A549 (cell line): ENCODE measurements around the gene HYOU1. TPM values are rescaled to one million over a fixed set of nuclear protein-coding genes. Genes with fewer than 3 reads are reported as not detected.
A peak's percentile ranks its signal among the peaks of the same experiment; 100 is the strongest.

ENCODE experiments used
- ATAC-seq, 2 experiments: fragments of 200-7000 bp in 1 of 2; fragments of >200 bp in 1 of 2; cut with Nextera tagmentation in 1 of 2; cut with Tn5 transposase in 1 of 2; 3 replicates each; pipeline versions ENCODE4 v1.8.0 to v1.9.1; 2018 to 2020; ENCODE audit warnings: mild to moderate bottlenecking in 1 of 2, moderate library complexity in 1 of 2
- CTCF ChIA-PET: fragments of 300-600 bp; sonication (Branson Sonifier 250); formaldehyde crosslinking; extraction: SDS; loops from one replicate; lab custom pipeline; 2021; ENCODE audit warnings: antibody characterized with exemption, inconsistent platforms; lab: Yijun Ruan, JAX
- POLR2A ChIA-PET: fragments of 350-600 bp; formaldehyde crosslinking; extraction: SDS; loops from one replicate; lab custom pipeline; 2021; ENCODE audit warnings: antibody characterized with exemption, inconsistent platforms; lab: Yijun Ruan, JAX
- DNase-seq, 2 experiments: peaks; one replicate each; pipeline versions ENCODE4 v3.0.0 to v3.0.0-alpha.2; 2011 to 2016; ENCODE audit warnings: low read depth in 1 of 2, low spot score in 1 of 2
- FAIRE-seq: peaks from 2 replicates; lab custom pipeline; 2011; peaks lifted over from hg19 to GRCh38; lab: Jason Lieb, UNC
- H3K27ac ChIP-seq, 2 experiments: fragments of >200 bp; sonication (Bioruptor Twin); formaldehyde crosslinking; 3 replicates each; pipeline ENCODE4 v1.5.1; 2016 to 2017
- H3K4me1 ChIP-seq: fragments of >200 bp; sonication (Bioruptor Twin); formaldehyde crosslinking; 3 replicates; pipeline ENCODE4 v1.6.1; 2016
- H3K4me2 ChIP-seq: fragments of >200 bp; sonication (Bioruptor Twin); formaldehyde crosslinking; 3 replicates; pipeline ENCODE4 v1.6.1; 2016
- H3K4me3 ChIP-seq: fragments of >200 bp; sonication (Bioruptor Twin); formaldehyde crosslinking; 3 replicates; pipeline ENCODE4 v1.5.1; 2016
- H3K9me3 ChIP-seq: fragments of >200 bp; sonication (Bioruptor Twin); formaldehyde crosslinking; 3 replicates; pipeline ENCODE4 v1.6.1; 2016
- ATOH8 ChIP-seq: fragments of 250-450 bp; sonication (Bioruptor Pico); IDR thresholded peaks from 2 replicates; pipeline ENCODE4 v1.5.0; 2020; ENCODE audit warnings: low read depth, mild to moderate bottlenecking, moderate library complexity
- BCL3 ChIP-seq: fragments of >200 bp; sonication (Bioruptor Twin); formaldehyde crosslinking; IDR thresholded peaks from 3 replicates; pipeline ENCODE4 v1.6.1; 2016
- BHLHE40 ChIP-seq: IDR thresholded peaks from 2 replicates; pipeline ENCODE4 v1.6.1; 2012; ENCODE audit warnings: low read depth, low read length, inconsistent platforms
- CBX2 ChIP-seq: fragments of 200-600 bp; sonication (generic); IDR thresholded peaks from 2 replicates; pipeline ENCODE4 v1.6.1; 2016; ENCODE audit warnings: low read depth, mild to moderate bottlenecking, borderline replicate concordance
- CEBPB ChIP-seq, 2 experiments: fragments of >200 bp in 1 of 2; sonication (Bioruptor Twin) in 1 of 2; formaldehyde crosslinking in 1 of 2; IDR thresholded peaks; 2 replicates each; pipeline ENCODE4 v1.6.1; 2012 to 2016
- CHD4 ChIP-seq: fragments of 200-600 bp; sonication (generic); IDR thresholded peaks from 2 replicates; pipeline ENCODE4 v1.6.1; 2016; ENCODE audit warnings: antibody characterized with exemption, mild to moderate bottlenecking, borderline replicate concordance
- E2F6 ChIP-seq: IDR thresholded peaks from 2 replicates; pipeline ENCODE4 v1.6.1; 2012; ENCODE audit warnings: low read depth, borderline replicate concordance
- EP300 ChIP-seq, 2 experiments: fragments of >200 bp; sonication (Bioruptor Twin); formaldehyde crosslinking; IDR thresholded peaks; 2 replicates in 1 of 2; 3 replicates in 1 of 2; pipeline ENCODE4 v1.6.1; 2016 to 2017
- FOSB ChIP-seq: fragments of 250-450 bp; sonication (Bioruptor Pico); IDR thresholded peaks from 2 replicates; pipeline ENCODE4 v1.5.0; 2020; ENCODE audit warnings: mild to moderate bottlenecking, moderate library complexity
- FOSL2 ChIP-seq, 2 experiments: fragments of 450-650 bp in 1 of 2; fragments of >200 bp in 1 of 2; sonication (Bioruptor Twin) in 1 of 2; formaldehyde crosslinking; IDR thresholded peaks; 2 replicates each; pipeline versions ENCODE4 v1.5.0 to v1.6.1; 2016 to 2020; ENCODE audit warnings: mild to moderate bottlenecking in 1 of 2, moderate library complexity in 1 of 2
- HDAC2 ChIP-seq: fragments of 200-600 bp; sonication (generic); IDR thresholded peaks from 2 replicates; pipeline ENCODE4 v1.6.1; 2016
- HES2 ChIP-seq: fragments of >200 bp; sonication (Bioruptor Twin); formaldehyde crosslinking; IDR thresholded peaks from 2 replicates; pipeline ENCODE4 v1.6.1; 2016
- HEYL ChIP-seq: fragments of 250-450 bp; sonication (Bioruptor Pico); IDR thresholded peaks from 2 replicates; pipeline ENCODE4 v1.8.0; 2021; ENCODE audit warnings: mild to moderate bottlenecking, moderate library complexity
- HOXA7 ChIP-seq: fragments of 250-450 bp; sonication (Bioruptor Pico); IDR thresholded peaks from 2 replicates; pipeline ENCODE4 v1.5.0; 2020; ENCODE audit warnings: mild to moderate bottlenecking, moderate library complexity
- HOXB13 ChIP-seq: fragments of 250-450 bp; sonication (Bioruptor Pico); IDR thresholded peaks from 2 replicates; pipeline ENCODE4 v1.5.0; 2020; ENCODE audit warnings: low read depth, mild to moderate bottlenecking, moderate library complexity
- JUN ChIP-seq, 2 experiments: fragments of >200 bp; sonication (Bioruptor Twin); formaldehyde crosslinking; IDR thresholded peaks; 2 replicates in 1 of 2; 3 replicates in 1 of 2; pipeline ENCODE4 v1.6.1; 2016 to 2017
- KDM1A ChIP-seq: fragments of 200-600 bp; sonication (generic); IDR thresholded peaks from 2 replicates; pipeline ENCODE4 v1.6.1; 2016; ENCODE audit warnings: low read depth, mild to moderate bottlenecking
- KDM5A ChIP-seq: fragments of 200-600 bp; sonication (generic); IDR thresholded peaks from 2 replicates; pipeline ENCODE4 v1.6.1; 2016; ENCODE audit warnings: antibody characterized with exemption, mild to moderate bottlenecking
- MAX ChIP-seq: IDR thresholded peaks from 2 replicates; pipeline ENCODE4 v1.6.1; 2012
- PHF8 ChIP-seq: fragments of 200-600 bp; sonication (generic); IDR thresholded peaks from 2 replicates; pipeline ENCODE4 v1.6.1; 2016; ENCODE audit warnings: low read depth, mild to moderate bottlenecking, antibody characterized with exemption, moderate library complexity, borderline replicate concordance
- POLR2A ChIP-seq: IDR thresholded peaks from 2 replicates; pipeline ENCODE4 v1.6.1; 2012; ENCODE audit warnings: mild to moderate bottlenecking, low read length
- RFX5 ChIP-seq: fragments of 450-650 bp; IDR thresholded peaks from 2 replicates; pipeline ENCODE4 v1.7.1; 2014; ENCODE audit warnings: antibody characterized with exemption, mild to moderate bottlenecking, moderate library complexity
- SMC3 ChIP-seq: fragments of >200 bp; sonication (Bioruptor Twin); formaldehyde crosslinking; IDR thresholded peaks from 3 replicates; pipeline ENCODE4 v1.6.1; 2018; ENCODE audit warnings: inconsistent platforms
- TFCP2L1 ChIP-seq: fragments of 250-450 bp; sonication (Bioruptor Pico); IDR thresholded peaks from 2 replicates; pipeline ENCODE4 v1.5.0; 2021; ENCODE audit warnings: mild to moderate bottlenecking
- TP53 ChIP-seq: fragments of 250-450 bp; sonication (Bioruptor Pico); IDR thresholded peaks from 2 replicates; pipeline ENCODE4 v1.5.0; 2021; ENCODE audit warnings: mild to moderate bottlenecking, moderate library complexity
- USF2 ChIP-seq: fragments of 450-650 bp; IDR thresholded peaks from 2 replicates; pipeline ENCODE4 v1.6.1; 2014; ENCODE audit warnings: antibody characterized with exemption
- ZC3H11A ChIP-seq: fragments of 450-650 bp; IDR thresholded peaks from 2 replicates; pipeline ENCODE4 v1.6.1; 2014; ENCODE audit warnings: antibody characterized with exemption, mild to moderate bottlenecking
- ZNF302 ChIP-seq: fragments of 250-450 bp; sonication (Bioruptor Pico); IDR thresholded peaks from 2 replicates; pipeline ENCODE4 v1.9.0; 2021; ENCODE audit warnings: inconsistent platforms, mild to moderate bottlenecking, moderate library complexity
- WGBS: methylation state at CpG from one replicate; pipeline ENCODE4 v1.1.6; 2017; ENCODE audit errors: missing lambda C conversion rate; 5-methylcytosine and 5-hydroxymethylcytosine counted together
- polyA minus RNA-seq: library from RNA; depleted of rRNA, polyadenylated mRNA; stranded (reverse); fragments of >200 nt; gene quantifications from 2 replicates; pipeline ENCODE4 v1.2.3, GENCODE V29; 2011; rRNA and poly(A)+ RNA removed
- polyA plus RNA-seq, 4 experiments: library from polyadenylated mRNA; depleted of rRNA in 3 of 4; stranded (reverse); fragments of >200 nt; fragmentation: RNase III in 1 of 4; extraction: RNeasy Plus Mini Kit Qiagen cat#74134 plus additional on column Dnase treatment in 1 of 4; gene quantifications; 2 replicates in 3 of 4; 3 replicates in 1 of 4; pipeline ENCODE4 v1.2.3, GENCODE V29; 2011 to 2017

HYOU1 gene
- 83.1 and 116 TPM in 2 replicates for polyA plus RNA-seq (2011; rRNA removed)
- polyA plus RNA-seq (2012; cell fraction: cytosol; rRNA removed), result 40.0 and 46.4 TPM in 2 replicates
- 97.5 and 104 TPM in 2 replicates for polyA plus RNA-seq (2012; cell fraction: nucleus; rRNA removed)
- 38.0 to 44.8 TPM (median 42.1 TPM) in 3 replicates for polyA plus RNA-seq (2017; fragmentation: RNase III; extraction: RNeasy Plus Mini Kit Qiagen cat#74134 plus additional on column Dnase treatment)
- 100 and 116 TPM in 2 replicates for polyA minus RNA-seq

- CTCF ChIA-PET, result interaction anchor here (0.9 to 2.6 kb wide), 10 partner anchors 9 to 265 kb away, joined by 3 to 8 read pairs (median 4); partner anchors contain the start of genes CENATAC, HMBS and VPS11
- Histone ChIP-seq H3K4me3 (peak within 1 kb of the TSS; percentile 82), H3K4me2 (peak within 1 kb of the TSS; percentile 95), H3K4me1 (peaks cover 11% of the 10 kb centered on the region; the same call in 2 of the 3 replicates), H3K9me3 (no peaks in the 10 kb centered on the region), H3K27ac (peak within 1 kb of the TSS; percentile 90 to 95)
- peak; percentile 87 to 94 for DNase-seq
- no peak for TF ChIP-seq ZNF302 (CRISPR knock-in tag)
- TF ChIP-seq PHF8, result peak; percentile 47
- 0 out of 2 replicates have a peak, but pooled peaks have one; percentile 38 for TF ChIP-seq E2F6
- TF ChIP-seq USF2, result 0 out of 2 replicates have a peak, but pooled peaks have one; percentile 15
- TF ChIP-seq KDM1A, result no peak
- TF ChIP-seq MAX, result peak; percentile 51; the same call in 1 of the 2 replicates
- TF ChIP-seq CEBPB (IDR thresholded peaks at IDR 0.05), result no peak
- TF ChIP-seq BCL3, result peak; percentile 66; the same call in 2 of the 3 replicates
- TF ChIP-seq ZC3H11A, result no peak
- no peak for TF ChIP-seq HES2
- no peak for TF ChIP-seq TP53 (CRISPR knock-in tag)
- TF ChIP-seq SMC3, result no peak
- TF ChIP-seq HOXA7 (CRISPR knock-in tag), result no peak
- no peak for TF ChIP-seq CBX2
- peak; percentile 68; the same call in 1 of the 2 replicates for TF ChIP-seq RFX5
- peak; percentile 71 for TF ChIP-seq POLR2A
- no peak for TF ChIP-seq HEYL (CRISPR knock-in tag)
- no peak for TF ChIP-seq TFCP2L1 (CRISPR knock-in tag)
- TF ChIP-seq BHLHE40, result no peak
- no peak for TF ChIP-seq CHD4
- no peak for TF ChIP-seq FOSB
- no peak for TF ChIP-seq HDAC2
- no peak for TF ChIP-seq ATOH8
- no peak for TF ChIP-seq HOXB13 (CRISPR knock-in tag)
- TF ChIP-seq KDM5A, result no peak
- peak; percentile 36 to 65; a peak in 2 of 5 replicates for TF ChIP-seq JUN (IDR thresholded peaks at IDR 0.05)
- no peak for TF ChIP-seq FOSL2 (IDR thresholded peaks at IDR 0.05)
- no peak for TF ChIP-seq FOSL2 (CRISPR knock-in tag; IDR thresholded peaks at IDR 0.05)
- no peak for TF ChIP-seq EP300 (IDR thresholded peaks at IDR 0.05)
- no peak for FAIRE-seq
- 0% methylated on average over 16 of the region's 79 CpGs for WGBS
- ATAC-seq, result peak; percentile 95 to 97
- POLR2A ChIA-PET, result interaction anchor here (0.6 to 1.9 kb wide), 8 partner anchors 10 to 45 kb away, joined by 3 to 9 read pairs (median 4); partner anchors contain the start of genes DPAGT1 and VPS11
Measured at GRCh38 chr11:119057000-119057769, at the start of gene HYOU1. TSS of gene HYOU1 (minus strand) at chr11:119057205. CDS start at chr11:119056160, 1,045 bp downstream.
